GM21381 (cell line): ENCODE measurements around the gene AGTR1.
"Not testable (repeated sequence)": the region's sequence is repeated elsewhere in the genome, so short reads cannot be mapped to it uniquely, and the experiment has no call there.

Source experiments
- ATAC-seq: cut with Tn5 transposase; IDR thresholded peaks from one replicate; pipeline ENCODE4 v1.9.1; 2021; ENCODE audit warnings: mild to moderate bottlenecking, moderate library complexity; ENCODE audit not compliant: unreplicated experiment

Gene AGTR1

DNA sequence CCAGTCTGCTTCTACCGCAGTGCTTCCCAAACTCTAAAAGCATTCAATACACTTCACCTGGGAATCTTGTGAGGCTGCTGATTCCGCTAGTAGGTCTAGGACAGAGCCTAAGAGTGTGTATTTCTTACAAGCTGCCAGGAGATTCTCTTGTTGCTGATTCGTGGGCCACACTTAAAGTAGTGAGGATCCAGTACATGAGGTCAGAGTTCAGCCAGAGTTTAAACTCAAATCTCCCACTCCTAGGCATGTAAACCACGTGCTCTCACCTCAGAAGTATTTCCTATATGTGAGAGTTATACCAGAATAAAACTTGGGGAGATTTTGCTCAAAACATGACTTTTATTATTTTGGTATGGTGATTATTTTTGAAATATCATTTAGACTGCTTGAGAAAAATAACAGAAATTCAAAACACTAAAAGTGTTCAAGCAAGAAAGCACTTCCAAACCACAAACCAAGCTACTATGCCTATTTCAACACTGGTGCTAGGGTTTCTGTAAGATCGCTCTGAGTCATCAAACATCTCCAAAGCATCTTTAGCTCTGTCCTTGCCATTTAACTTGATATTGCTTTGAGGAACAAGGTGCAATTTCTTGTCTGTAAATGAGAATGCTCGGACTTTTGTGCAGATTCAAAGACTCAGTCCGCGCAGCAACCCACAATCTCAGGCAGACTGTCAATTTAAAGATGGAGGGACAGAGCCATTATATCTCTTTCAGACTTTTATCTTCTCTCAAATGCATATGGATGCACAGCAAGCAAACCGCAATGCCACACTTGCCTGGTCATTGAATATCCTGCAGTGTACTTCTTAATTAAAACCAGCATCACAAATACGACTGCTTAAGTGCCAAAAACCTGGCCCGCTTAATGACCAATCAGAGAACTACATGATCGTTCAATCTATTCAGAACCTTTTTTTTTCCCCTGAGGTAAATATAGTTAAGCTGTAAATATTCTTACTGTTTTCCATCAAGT is 59.8 kb downstream of the AGTR1 start:
- no peak for ATAC-seq

GRCh38 chr3:148758303-148758884 is 60.7 kb downstream of the AGTR1 start:
- no peak for ATAC-seq

DNA sequence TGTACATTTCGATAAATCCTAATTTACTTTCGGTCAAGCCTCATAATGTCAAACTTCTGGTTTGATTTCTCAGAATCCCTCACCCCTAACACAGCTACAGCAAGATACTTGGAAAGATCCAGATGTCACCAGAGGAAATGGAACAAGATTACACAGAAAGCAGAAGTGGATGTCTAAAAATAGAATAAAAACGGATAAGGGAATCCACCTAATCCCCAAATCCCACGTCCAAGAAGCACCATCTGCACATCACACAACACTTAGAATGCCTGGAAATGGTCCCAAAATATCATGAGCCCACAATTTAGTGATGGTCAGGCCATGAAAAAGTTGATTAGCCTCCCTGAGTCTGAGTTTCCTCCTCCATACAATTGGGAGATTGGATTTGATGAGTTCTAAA is 61.7 kb downstream of the AGTR1 start:
- ATAC-seq = no peak

DNA sequence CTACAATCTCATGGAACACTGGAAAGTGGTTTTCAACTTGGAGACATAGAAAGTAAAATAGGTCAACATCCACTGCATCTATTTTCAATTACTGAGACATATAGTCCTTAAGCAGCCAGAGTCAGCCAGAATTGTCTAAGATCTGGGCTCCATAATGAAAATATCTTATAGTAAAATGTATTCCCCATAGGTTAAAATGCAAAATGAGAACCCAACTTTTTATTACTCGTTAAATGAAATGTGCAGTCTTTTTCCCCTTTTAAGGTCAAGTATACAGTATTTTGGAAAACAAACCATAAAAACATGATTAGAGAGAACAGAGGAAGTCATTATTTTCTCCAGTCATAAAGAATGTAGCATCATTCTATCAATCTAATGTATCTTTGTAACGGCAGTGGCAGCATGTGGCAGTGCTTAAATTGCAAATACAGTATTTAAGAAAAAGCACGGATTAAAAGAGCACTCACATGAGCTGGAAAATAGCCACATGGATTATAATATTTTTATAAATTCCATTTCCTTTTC is 65.5 kb downstream of the AGTR1 start:
- no peak for ATAC-seq

DNA sequence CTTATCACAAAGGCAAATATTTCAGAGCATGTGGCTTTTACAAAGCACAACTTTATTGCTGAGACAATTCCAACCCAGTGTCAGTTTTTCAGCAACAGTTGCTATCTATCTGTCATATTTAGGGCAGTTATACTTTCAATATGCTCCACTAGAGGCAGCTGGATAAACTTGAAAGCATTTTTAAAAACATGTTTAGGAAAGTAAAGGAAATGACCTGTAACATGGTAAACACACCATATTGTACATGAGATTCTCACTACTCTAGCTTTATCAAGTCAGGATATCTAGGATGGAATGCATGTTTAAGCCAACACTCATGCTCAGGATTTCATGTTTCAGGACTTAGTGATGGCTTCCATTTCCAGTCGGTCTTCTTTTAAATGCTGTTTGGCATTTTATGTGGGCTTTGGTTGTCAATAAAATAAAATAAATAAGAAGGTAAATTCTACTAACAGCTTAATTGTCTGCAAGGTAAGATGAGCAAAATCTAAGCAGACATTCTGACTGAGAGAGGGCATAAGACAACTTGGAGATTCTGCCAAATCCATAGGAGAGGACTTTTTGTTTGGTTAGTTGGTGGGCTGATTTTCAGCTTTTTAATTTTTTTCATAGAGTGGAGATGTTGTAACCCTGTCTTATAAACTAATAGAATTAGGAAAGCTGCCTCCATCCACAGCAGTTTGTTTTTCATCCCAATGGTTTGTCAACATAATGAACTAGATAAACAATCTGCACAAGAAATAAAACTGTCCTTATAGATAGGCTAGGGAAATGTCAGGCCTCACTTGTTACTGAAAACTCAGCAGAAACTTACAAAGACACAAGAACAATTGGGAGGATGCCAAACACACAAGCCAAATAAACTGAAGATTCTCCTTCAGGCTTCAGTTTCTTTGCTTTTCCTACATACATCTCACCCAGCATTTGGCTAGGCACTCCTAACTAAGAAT is 66.6 kb downstream of the AGTR1 start:
- no peak for ATAC-seq

DNA sequence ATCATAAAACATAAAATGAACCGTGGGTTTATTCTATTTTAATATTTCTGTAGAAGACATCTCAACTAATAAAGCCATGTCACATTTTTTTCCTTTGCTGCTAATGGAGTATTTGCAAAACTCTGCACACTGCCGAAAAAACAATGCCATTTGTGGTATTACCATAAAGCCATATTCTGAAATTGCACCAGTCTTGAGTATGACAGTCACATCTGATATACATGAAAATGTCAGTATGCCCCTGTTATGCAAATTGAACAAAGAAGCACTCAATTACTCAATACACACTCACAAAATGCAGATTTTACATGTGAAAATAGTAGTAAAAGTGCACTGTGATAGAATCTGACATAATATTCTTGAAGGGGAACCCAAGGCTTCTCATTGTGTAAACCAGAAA is 74.7 kb downstream of the AGTR1 start:
- ATAC-seq = no peak

DNA sequence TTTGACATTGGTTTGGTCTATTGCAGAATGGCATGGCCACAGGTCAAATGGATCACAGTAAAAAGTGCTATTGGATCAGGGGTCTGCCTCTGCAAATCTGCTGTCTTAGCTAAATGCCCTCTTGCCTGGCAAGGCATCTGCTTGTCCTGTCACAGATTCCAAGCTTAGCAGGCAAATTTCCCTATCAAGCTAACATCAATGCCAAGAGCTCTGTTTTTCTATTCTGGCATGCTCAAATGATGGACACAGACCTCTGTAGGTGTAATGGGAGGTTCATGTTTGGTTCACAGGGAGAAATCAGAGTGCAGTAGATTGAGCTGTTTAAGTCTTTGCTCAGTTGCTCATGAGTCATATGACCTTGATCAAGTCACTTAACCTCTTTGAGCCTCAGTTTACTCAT is 75.1 kb downstream of the AGTR1 start:
- ATAC-seq = no peak

DNA sequence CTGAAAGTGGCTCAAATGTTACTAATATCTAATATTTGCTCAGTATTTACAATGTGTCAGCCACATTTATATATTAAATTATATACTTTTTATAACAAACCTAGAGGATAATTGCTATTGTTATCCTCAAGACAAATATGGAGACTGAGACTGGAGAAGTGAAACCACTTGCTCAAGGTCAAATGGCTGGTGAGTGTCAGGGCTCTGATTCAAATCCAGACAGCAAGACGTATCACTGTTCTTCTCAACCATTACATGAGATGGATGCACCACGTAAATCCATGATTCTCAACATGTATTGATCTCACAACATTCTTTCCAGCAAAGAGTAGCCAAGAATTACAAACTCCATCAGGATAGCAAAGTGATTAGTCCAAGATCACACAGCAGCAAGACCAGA is 76.1 kb downstream of the AGTR1 start:
- no peak for ATAC-seq

- ATAC-seq = no peak
Measured at GRCh38 chr3:148778926-148779325, 81.2 kb downstream of the AGTR1 start.

GRCh38 chr3:148785026-148785425 is 87.3 kb downstream of the AGTR1 start:
- not testable (repeated sequence) for ATAC-seq

DNA sequence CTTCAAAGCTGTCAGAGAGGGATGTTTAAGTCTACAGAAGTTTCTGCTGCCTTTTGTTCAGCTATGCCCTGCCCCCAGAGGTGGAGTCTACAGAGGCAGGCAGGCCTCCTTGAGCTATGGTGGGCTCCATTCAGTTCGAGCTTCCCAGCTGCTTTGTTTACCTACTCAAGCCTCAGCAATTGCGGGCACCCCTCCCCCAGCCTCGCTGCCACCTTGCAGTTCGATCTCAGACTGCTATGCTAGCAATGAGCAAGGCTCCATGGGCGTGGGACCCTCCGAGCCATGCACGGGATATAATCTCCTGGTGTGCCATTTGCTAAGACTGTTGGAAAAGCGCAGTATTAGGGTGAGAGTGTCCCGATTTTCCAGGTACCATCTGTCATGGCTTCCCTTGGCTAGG is 88.5 kb downstream of the AGTR1 start:
- not testable (repeated sequence) for ATAC-seq

DNA sequence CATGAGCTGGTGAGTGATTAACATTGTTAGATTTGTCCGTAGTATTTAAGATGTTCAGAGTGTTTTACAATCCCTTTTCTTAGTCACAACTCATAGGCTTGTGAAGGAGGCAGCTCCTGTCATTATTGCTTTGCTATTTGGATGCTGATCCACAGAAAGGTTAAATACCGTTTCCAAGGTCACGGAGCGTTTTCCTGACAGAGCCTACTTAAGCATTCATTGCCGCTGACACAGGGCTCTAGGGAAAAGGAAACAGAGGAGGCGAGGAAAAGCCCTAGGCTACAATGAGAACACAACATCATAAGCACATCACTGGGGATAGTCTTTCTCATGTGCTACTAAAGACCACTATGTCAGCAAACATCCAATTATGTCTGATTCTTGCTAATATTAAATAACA is 91.4 kb downstream of the AGTR1 start:
- ATAC-seq = no peak

DNA sequence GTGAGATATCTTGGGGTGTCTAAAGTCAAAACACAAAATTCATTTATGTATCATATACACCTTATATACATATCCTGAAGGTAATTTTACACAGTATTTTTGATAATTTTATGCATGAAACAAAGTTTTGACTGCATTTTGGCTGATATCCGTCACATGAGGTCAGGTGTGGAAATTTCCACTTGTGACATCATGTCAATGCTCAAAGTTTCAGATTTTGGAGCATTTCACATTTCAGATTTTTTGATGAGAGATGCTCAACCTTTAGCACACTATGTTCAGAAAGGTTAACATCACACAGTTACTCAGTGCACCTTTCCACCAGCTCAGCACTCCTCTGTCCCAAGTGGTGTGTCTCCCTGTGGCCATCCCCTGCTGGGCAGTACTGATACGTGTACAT is 92.2 kb downstream of the AGTR1 start:
- no peak for ATAC-seq

DNA sequence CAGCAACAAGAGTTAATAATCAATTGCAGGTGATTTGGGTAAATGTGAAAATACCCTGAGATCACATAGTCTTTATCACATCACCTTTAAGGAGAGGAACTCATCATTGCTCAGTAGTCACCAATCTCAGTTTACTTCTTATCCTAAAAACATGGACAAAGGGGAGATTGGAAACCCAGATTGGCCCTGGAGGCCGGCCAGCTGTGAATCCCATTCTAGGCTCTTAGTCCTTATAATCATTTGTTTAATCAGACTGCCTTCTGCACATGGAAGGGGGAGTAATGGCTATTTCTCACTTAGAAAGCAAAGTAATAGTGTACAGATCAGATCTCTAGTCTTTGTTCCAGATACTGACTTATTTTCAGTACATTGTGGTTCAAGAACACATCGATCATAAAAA is 92.7 kb downstream of the AGTR1 start:
- no peak for ATAC-seq

DNA sequence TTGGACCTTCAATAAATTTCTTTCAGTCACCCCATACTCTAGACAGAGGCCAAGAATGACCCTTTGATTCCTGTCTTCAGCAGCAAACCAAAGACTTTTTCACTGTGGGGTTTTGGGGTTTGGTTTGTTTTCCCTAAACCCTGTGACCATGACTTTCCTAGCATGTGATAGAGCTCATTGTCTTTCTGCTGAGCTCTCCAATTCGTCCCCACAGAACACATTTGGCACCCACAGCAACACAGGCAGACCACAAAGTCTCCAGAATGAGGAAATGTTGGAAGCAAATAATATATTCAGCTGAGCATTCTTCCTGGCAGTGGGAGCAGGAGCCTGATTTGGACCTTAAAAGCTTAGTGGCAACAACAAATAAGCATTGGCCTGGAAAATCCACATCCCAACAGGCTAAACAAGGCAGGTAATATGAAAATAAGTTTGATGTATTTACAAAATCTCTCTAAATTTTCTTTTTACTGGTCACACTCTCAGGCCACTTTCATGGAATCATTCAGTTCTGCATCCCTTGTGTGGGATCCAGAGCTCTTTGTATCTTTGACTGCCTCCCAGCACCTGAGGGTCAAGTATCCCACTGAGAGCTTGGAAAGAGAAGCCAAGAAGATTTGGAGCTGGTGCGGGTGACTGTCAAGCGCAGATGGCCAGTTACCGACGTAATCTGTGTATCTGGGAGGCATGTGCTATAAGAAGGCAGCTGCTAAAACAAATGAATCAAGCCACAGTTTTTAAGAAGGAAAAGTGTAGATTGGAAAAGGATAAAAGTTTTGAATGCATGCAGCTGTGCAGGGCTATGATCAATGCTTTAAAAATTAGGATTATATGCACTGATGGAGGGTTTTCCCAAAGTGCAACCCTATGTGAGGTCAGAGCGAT is 93.4 kb downstream of the AGTR1 start:
- ATAC-seq = no peak

DNA sequence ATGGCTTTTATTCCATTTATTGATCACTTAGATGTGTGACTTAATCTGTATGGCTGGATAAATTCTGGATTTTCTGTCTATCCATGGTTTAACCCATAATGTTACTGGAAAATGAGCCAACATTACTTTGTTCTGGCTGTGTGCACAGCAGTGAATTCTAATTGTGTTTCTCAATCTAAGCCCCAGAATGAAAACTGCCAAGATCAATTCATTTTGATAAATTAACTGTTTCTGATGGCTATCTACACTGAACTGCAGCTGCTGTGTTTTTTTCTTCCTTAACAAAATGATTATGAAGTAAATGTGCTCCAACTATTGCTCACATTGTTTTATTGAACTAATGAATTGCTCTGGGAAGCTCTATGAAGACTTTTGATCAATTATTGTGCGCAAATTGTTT is 94.2 kb downstream of the AGTR1 start:
- no peak for ATAC-seq

DNA sequence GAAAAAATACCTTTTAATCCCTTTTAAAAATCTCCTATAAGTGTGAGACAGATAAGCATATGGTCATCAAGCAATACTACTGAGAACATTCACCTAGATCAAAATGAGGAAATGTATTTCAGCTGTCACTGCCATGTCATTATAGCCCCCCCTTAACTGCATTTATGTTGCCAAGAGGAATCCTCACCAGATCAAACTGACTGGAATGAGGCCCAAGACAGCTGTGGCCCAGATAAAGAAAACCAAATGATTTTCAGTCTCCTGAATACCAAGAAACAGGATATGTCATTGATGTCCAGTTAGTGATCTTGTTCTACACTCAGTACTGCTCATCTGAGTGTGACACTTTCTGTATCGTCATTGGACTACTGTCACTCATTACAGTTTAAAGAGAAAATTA is 94.8 kb downstream of the AGTR1 start:
- ATAC-seq = no peak
